Omental fat pad (tissue), 4 donors: Measurements from ENCODE around the gene ENSA. TPM values are rescaled to one million over a fixed set of nuclear protein-coding genes. Genes with fewer than 3 reads are reported as not detected.
"Not testable (repeated sequence)": the region's sequence is repeated elsewhere in the genome, so short reads cannot be mapped to it uniquely, and the experiment has no call there.

Experiments
- ATAC-seq: fragments of 150-250 bp; one replicate; pipeline ENCODE4 v1.9.1; 2016; ENCODE audit warnings: mild to moderate bottlenecking, moderate library complexity; ENCODE audit not compliant: low FRiP score
- DNase-seq: peaks from one replicate; pipeline ENCODE4 v3.0.0-alpha.2; 2019; ENCODE audit warnings: low spot score
- CTCF ChIP-seq, 3 donors: fragments of 450-650 bp; IDR thresholded peaks; one replicate each; pipeline ENCODE4 v1.5.1; 2016 to 2017; ENCODE audit warnings: antibody characterized with exemption in 3 of 3, mild to moderate bottlenecking in 3 of 3, moderate library complexity in 2 of 3
- small RNA-seq: library from RNA; depleted of rRNA; stranded (forward); fragments of <200 nt; gene quantifications from one replicate; pipeline ENCODE3, GENCODE V24; 2016
- total RNA-seq, 4 donors: library from RNA; depleted of rRNA; stranded (reverse); fragments of >200 nt; gene quantifications; one replicate each; pipeline ENCODE4 v1.1.0, GENCODE V29; 2016

Gene ENSA
- total RNA-seq, 4 donors from 2014 or later: 115 to 179 (median 155) TPM

- DNase-seq: no peak
- no peak for ATAC-seq
- TF ChIP-seq CTCF (IDR thresholded peaks at IDR 0.05): no peak
These were observed 53.7 kb downstream of the ENSA start for GRCh38 chr1:150575518-150576366.

GRCh38 chr1:150575072-150575489, 54.3 kb downstream of the ENSA start:
- DNase-seq: no peak
- no peak for ATAC-seq

GRCh38 chr1:150574260-150575071, 54.9 kb downstream of the ENSA start:
- TF ChIP-seq CTCF (IDR thresholded peaks at IDR 0.05): no peak
- ATAC-seq (no peak), DNase-seq (no peak)

More at GRCh38 chr1:150575072-150575489, 54.3 kb downstream of the ENSA start:
- TF ChIP-seq CTCF (IDR thresholded peaks at IDR 0.05): no peak

- ATAC-seq, DNase-seq: not testable (repeated sequence)
These were observed 55.8 kb downstream of the ENSA start for GRCh38 chr1:150573648-150574071.

GRCh38 chr1:150572918-150573647, 56.3 kb downstream of the ENSA start:
- DNase-seq: no peak
- ATAC-seq: no peak
- TF ChIP-seq CTCF (IDR thresholded peaks at IDR 0.05): no peak

Small RNA genes within 50 kb of the gene (small RNA-seq; reads per million reads assigned to genes)
- gene RF00015 (not detected), gene RF00561 (not detected)

Other genes starting within 250 kb of the ENSA start
- gene TARS2, start 142.2 kb downstream of the ENSA start, total RNA-seq: 10 to 100 TPM in 2 of 4 donors, 1 to 10 TPM in 2; 7.0 to 10.9 (median 10.0) TPM
- gene ECM1, start 121.5 kb downstream of the ENSA start, total RNA-seq: 10 to 100 TPM; 10.8 to 24.8 (median 18.5) TPM
- not detected for gene FALEC, start 113.9 kb downstream of the ENSA start, total RNA-seq
- gene ADAMTSL4, start 80.2 kb downstream of the ENSA start, total RNA-seq: 10 to 100 TPM; 33.7 to 46.6 (median 39.9) TPM
- gene MCL1, start 50.0 kb downstream of the ENSA start, total RNA-seq: 100 to 1,000 TPM; 505 to 845 (median 657) TPM
- 10 to 100 TPM; 12.4 to 19.5 (median 17.9) TPM for gene GOLPH3L, start 67.5 kb upstream of the ENSA start, total RNA-seq
- gene HORMAD1, start 91.3 kb upstream of the ENSA start, total RNA-seq: 1 to 10 TPM in 1 of 4 donors, under 1 TPM in 1, not detected in 2; 0.46 to 2.0 TPM
- 100 to 1,000 TPM in 3 of 4 donors, 10 to 100 TPM in 1; 95.7 to 310 (median 139) TPM for gene CTSS, start 136.2 kb upstream of the ENSA start, total RNA-seq
- gene CTSK, start 178.6 kb upstream of the ENSA start, total RNA-seq: 10 to 100 TPM; 41.2 to 74.5 (median 59.6) TPM
- 10 to 100 TPM; 45.0 to 75.0 (median 58.3) TPM for gene ARNT, start 247.0 kb upstream of the ENSA start, total RNA-seq